HG03175 (cell line): ENCODE results near the gene MCC.

Source experiments
- ATAC-seq: cut with Tn5 transposase; IDR thresholded peaks from one replicate; pipeline ENCODE4 v1.9.1; 2021; ENCODE audit warnings: mild to moderate bottlenecking, moderate library complexity; ENCODE audit not compliant: unreplicated experiment

The MCC gene

DNA sequence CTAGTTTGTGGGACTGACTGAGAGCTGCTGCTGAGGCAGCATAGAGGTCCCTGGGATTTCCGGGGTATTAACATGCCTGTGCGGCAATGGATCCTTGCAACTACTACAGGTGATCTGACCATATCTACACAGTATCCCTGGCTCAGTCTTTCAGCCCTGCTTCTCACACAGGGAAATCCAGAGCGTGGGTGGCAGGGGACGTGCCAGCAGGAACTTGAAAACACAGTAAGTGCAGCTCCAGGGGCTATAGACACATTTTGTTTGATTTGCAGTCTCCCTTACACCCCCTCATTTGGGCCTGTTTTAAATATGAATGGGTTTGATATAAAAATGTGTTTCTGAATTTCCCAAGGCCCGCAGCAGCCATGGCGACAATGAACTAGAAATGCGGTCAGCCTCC, 302.2 kb downstream of the MCC start:
- ATAC-seq: no peak

DNA sequence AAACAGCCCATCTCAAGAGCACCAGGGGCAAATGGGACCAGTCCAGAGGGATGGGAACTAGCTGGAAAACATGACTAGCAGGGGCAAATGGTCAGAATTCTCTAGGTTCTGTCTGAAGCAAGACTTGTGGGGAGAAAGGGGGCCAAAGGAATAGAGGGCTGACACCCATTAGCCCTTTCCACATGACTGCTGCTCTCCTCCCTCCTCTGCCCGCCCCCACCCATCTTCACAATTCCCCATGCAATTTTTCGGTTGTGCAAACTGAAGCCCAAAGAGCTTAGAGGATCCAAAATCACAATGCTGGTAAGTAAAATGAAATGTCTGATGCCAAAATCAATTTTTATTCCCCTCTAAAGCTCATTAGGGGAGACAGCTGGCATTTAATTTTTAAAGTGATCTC, 304.6 kb downstream of the MCC start:
- no peak for ATAC-seq

DNA sequence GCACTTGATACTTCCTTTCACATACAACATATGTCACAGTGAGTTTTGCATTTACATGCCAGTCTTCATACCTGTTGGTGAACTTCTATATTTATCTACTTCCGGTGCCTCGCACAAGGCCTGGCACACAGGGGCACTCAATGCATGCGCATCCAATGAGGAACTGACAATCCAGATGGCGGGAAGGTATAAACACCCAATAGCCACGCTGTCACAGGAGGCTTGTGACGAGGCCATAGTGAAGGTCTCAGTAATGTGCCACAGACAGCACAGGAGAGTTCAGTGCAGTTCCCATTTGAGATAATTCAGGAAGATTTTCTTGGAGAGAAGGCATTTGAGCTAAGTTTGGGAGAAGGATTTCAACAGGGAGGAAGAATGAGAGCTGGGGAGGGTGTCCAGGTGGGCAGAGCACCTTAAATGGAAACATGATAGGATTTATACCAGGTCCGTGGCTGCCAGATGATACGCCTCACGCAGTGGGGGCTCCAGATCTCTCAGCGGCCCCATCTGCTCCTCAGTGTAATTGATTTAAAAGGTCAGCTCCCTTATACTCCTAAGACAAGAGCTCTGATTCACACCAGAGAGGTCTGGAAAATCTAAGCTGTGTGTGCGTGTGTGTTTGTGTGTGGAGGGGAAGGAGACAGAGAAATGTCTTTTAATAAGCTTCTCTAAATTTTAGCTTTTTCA, 305.5 kb downstream of the MCC start:
- no peak for ATAC-seq

DNA sequence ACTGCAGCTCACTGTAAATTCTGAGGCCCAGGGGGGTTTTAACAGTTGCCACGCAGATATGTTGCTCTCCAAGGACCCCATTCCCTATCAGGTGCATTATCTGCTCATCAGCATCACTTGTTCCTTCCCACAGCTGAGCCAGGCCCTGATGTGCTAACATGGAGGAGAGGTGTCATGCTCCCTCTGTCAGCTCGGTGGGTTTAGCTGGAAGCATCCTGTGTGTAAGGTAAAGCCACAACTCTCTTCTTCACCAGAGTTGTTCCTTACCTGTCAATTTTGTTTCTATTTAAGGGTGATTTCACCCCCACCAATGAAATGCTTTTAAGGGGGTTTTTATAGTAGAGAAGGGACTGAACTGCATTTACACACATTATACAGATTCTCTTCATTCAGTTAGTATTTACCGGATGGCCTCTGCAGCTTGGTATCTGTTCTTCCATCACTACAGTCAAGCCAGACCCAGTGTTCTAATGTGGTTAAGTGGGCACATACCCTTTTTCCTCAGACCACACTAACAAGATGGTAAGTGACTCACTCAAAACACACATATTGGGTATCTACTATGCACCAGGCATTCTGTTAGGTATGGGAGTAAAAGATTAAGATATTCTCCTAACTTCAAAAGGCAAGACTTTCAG, 306.3 kb downstream of the MCC start:
- no peak for ATAC-seq

DNA sequence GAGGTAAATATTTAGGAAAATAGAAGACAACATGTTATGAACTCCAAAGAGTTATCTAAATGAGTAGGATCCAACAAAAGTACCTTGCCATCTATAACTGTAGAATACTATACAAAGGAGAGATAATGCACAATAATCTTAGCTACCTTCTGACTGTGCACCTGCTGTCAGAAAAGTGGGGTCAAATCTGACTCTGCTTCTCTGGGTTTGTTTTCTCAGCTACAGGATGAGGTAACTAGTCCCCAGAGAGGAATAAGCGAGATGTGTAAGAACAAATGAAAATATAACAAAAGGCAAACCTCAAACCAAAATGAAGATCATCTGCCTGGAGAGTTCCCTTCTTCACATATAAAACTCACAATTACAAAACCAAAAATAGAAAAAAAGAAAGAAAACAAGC, 306.8 kb downstream of the MCC start:
- ATAC-seq: no peak

DNA sequence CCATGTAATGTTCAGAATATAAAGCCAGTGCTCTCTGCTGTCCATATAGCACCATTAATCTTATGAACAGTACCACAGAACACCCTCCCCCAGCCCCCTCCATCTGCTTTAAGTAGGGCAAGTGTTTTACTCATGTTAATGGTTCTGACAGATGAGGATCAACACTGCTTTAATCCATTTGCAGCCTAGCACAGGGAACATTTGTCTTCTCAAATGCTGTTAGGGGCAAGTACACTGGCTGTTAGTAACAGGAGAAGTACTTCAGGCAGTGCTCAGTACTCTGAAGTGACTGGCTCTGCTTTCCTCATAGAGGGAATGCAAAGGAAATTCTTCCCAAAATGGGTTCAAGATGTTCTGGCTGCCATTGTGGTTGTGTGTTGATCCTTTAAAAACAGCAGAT, 309.1 kb downstream of the MCC start:
- no peak for ATAC-seq

DNA sequence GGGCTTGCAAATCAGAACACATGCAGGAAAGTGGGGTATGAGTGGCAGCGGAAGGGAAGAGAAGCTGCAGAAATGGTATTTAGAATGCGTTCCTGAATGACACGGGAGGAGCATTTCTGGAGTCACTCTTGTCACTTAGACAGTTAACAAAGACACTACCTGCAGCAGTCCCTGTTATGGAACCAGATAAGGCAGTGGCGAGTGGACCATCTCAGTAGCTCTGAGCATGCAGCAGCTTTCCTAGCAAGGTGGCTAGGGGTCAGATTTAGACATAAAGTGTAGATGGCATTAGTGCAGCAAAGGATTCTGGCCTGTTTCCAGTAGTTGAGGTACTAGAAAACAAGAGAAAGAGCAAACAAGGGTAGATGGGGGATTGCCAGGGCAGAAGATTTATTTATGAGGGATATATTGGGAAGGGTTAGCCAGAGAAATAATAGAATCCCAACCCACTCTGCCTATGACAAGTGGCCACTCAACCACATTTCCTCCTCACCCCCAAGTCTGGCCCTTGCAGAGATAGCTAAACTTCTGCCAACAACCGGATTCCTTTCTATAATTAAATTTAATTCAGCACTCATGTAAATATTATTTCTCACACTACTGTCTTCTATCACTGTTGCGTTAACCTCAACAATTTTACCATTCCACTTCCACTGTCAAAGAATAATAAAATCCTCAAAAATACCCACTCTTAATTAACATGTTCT, 310.0 kb downstream of the MCC start:
- ATAC-seq: no peak

DNA sequence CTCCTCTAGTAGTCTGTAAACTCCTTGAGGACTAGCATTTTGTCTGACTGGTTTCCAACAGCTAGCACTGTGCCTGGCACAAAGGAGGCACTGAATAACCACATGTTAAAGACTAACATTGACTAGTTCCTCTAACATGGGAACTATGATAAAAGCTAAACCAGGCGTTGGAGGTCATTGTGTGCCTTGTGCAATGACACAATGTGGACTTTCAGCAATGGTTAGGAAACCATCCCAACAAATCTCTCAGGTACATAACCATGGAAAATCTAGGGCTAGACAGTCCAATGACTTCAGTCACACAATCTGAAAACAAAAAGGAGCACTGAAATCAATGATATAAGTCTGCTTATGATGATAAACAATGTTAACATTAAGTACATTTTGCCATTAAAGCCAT, 311.0 kb downstream of the MCC start:
- ATAC-seq: no peak

DNA sequence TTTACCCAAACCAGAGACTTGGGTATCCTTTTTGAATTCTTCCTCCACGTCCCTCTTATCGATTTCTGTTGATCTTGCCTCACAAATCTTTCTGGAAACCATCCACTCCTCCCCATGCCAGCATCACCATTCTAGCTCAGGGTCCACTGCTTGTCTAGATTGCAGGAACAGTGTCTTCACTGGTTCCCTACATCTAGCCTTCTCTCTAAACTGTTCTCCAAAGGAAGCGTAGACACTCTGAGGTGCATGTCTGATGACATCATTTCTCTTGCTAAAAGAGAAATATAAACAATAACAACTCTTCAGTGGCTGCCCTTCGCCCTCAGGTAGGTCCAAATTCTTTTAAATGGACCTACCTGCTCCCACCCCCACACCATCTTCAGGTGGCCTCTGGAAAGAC, 311.5 kb downstream of the MCC start:
- no peak for ATAC-seq

DNA sequence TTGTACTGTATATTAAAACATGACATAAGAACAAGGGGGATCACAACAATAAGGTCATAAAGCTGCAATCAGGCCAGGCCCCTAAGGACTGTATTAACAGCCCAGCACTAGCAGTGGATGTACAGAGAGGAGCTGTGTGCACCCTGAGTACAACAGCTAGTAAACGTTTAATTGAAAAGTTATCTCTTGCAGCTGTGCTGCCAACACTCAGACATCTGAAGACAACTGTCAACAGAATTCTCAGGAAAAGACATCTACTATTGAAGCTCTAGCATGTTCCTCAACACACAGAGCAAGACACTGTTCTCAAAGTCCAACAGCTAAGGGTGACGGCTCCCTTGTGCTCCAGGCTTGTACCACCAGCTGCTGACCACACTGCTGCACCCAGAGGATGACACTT, 312.1 kb downstream of the MCC start:
- no peak for ATAC-seq

DNA sequence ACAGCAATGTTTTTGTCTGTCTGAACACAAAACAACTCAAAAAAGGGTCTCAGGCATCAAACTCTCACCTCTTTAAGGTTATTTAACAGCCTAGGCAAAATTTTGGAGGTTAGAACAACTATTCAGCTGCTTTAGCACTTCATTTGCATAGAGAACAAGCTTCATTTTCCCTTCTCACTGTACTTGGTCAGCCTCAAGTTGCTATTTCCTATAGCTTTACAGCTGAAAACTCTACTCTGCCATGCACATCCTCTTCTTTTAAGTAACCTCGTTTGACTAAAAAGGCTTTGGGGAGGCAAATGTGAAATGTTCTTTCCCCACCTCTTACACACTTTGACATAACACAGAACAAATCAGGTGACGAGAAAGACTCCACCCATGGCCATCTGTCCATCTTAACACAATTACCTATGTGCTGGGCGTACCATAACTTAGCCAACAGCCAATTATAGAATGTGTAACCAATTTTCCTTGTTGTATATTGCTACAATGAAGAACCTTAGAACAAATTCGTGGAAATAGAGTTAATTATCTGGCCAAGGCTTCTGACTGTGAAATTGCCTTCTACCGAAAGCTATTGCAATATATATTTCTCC, 315.9 kb downstream of the MCC start:
- peak; percentile 65 for ATAC-seq

DNA sequence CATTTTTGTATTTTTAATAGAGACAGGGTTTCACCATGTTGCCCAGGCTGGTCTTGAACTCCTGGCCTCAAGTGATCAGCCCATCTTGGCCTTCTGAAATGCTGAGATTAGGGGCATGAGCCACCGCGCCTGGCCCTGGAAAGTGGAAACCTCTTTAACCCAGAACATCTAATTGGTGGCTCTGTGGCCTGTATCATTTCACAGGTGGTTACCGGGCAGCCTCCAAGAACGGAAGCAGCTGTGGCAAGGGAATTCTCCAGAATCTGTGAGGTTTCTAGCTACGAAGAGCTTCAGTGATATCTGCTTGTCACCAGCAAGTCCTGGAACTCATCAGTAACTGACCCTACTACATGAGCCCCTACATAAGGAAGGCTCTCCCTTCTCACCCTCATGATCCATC, 316.7 kb downstream of the MCC start:
- no peak for ATAC-seq

DNA sequence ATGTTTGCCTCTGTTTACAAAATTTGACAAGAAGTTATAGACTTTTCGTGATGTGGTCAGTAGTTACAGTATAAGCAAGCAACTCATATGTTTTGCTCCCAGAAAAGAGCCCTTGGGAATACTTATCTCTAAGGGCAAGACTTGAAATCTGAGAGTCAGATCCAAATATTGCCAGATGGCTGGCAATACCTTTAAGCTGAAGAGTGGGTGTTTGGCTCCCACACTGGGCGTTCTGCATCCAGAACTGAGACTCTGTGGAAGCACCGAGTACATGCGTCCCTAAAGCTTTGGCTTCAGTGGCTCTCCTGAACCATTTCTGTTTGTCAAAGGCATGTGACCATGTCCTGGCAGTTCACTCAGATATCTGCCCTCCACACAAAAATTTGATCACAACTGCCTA, 317.5 kb downstream of the MCC start:
- ATAC-seq: no peak

DNA sequence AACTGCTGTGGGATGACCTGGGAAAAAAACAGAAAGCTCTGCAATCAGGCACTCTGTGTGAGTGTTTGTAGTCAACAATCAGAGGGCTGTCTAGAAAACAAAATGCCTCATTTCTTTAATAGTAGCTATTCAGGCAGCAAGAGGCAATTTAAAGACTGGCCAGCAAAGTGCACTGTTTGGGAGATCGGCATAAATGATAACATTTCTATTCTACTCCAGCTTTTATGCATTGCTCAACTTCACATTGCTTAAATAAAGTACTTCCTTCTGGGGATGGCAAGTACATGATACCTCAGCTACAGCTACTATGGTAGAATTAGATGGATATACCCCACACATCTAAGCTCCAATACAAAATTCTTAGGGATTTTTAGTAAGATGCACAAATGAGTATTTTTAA, 318.5 kb downstream of the MCC start:
- no peak for ATAC-seq

DNA sequence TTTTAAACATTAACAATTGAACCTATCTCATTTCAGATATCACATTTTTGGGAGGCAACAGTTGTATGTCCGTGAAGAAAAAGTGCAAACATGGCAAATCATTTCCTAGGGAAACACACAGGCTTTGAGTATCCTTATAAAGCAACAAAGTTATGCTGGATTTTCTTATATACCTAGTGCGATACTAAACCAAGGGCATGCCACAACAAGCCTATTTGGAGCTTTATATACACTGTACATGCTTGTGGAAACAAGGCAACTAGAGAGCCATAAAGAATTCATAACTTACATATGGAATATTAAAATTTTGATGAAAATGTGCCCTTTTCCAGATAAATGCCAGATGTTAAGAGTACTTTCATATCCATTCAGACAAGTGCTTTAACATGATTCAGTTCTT, 320.3 kb downstream of the MCC start:
- no peak for ATAC-seq

DNA sequence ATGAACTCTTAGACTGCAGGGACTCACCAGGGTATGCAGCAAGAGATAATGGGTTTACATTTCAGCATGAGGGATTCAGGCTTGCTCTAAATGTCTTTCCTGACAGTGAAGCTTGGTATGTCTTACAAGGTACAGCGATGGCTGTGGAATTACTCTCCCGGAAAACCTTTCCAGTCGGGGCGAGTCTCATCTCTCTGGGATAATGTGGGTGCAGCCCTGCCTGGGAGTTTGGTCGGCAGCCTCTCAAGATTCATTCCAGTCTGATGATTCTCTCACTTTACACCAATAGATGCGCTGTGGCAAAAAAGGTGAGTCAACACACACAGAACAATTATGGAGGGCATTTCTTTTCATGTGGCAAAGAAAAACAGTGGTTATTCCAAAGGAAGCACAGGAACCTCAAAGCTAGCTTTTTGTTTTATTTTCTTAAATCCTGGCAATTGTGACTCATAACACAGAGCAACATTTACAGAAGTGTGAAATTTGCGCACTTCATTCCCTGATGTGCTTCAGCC, 321.3 kb downstream of the MCC start:
- ATAC-seq: no peak

DNA sequence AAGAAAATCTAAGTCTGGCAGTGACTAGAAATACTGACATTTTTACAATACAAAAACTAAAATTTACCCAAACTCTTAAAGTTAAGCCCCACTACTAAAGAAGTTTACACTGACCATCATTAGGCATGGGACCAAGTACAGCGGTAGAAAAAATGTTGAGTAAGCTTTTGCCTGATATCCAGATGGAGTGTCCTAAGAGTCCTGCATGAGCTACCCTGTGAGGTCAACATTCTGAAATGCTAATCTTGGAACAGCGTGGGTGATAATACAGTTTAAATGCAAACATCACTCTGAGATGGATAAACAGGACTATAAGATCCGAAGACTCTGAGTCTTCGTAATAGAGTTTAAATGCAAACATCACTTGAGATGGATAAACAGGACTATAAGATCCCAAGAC, 322.0 kb downstream of the MCC start:
- no peak for ATAC-seq

DNA sequence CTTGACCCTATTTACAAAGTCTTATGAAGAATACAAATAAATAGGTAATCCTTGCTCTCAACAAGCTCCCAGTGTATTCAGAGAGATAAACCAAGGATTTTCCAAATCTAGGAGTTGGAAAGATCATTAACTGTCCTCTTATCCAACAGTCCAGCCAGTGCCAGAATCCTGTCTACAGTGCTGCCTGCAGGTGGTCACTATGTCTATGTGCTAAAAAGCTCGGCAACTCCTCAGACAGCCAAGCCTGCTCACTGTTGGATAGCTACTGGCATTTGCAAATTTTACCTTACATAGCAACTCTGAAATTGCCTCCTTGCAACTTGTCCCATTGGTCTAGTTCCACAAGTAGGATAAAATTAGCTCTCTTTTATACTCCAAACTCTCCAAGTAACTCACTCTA, 324.2 kb downstream of the MCC start:
- no peak for ATAC-seq

DNA sequence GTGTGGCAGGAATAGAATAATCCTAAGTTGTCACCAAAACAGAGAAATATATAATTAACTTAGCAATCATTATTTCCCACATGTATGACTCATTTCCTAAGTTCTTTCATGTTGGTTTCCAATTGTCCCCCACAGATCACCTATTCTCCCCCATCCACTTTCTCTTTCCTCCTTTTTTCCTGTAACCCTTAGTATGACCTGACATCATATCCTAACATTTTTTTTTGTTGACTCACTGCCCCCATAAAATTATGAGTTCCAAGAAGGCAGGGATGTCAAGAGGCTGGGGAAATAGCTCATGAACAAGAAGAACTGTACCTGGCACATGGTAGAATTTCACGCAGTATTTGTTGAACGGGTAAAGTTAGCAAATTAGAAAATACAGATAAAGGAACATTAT, 324.9 kb downstream of the MCC start:
- no peak for ATAC-seq

DNA sequence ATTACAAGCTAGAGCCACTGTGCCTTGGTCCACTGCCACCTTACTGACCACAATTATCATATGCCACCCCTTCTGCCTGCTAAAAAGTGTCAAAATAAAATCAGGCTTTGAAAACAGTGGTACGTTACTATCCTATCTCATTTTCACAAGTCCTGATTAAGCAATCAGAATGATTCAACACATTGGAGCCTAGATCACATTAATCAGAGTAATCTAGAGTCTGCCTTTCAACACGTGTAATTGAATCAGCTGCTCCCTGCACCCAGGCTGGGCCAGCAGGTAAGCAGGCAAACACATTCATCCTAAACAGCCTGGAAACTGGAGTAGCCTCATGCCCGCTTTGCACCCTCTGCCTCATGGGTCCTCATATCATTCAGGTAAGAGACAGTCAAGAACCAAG, 325.5 kb downstream of the MCC start:
- ATAC-seq: no peak

DNA sequence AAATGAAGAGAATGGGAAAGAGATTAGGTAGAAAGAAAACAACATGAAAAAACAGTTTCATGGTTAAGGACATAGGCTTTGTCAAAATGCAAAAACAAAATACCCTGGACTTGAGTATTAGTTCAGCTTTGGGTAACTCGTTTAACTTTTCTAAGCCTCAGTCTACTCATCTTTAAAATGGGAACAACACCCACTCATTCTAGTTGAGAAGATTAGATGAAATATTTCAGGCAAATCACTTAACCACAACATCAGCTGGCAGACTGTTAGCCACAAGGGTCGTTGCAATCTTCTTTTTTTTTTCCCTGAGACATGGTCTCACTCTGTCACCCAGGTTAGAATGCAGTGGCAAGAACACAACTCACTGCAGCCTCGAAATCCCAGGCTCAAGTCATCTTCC, 326.0 kb downstream of the MCC start:
- ATAC-seq: no peak

DNA sequence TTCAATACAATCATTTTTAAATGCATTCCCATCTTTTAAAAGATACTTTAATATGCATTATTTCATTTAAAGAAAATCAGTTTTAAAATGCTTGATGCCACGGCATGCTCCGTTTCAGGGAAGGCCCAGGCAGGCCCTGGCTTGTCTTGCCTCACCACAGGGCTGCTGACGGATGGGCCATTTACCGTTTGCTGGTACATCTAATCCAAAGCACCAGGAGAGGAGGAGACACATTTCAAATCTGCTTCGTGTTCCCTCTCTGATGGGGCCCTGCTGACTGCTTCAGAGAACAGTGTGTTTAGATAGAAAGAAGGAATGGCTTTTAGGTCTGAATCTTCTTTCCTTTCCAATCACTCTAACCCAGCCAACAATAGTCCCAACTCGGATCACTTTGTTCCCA, 326.4 kb downstream of the MCC start:
- ATAC-seq: no peak
